IPS DF 19.7 (cell line): ENCODE results near the gene GPN2.
"Not testable (repeated sequence)": the region's sequence is repeated elsewhere in the genome, so short reads cannot be mapped to it uniquely, and the experiment has no call there.

Experiments used
- DNase-seq: peaks from one replicate; pipeline ENCODE4 v3.0.0-alpha.2; 2013; ENCODE audit warnings: low read depth, low spot score

The GPN2 gene

DNA sequence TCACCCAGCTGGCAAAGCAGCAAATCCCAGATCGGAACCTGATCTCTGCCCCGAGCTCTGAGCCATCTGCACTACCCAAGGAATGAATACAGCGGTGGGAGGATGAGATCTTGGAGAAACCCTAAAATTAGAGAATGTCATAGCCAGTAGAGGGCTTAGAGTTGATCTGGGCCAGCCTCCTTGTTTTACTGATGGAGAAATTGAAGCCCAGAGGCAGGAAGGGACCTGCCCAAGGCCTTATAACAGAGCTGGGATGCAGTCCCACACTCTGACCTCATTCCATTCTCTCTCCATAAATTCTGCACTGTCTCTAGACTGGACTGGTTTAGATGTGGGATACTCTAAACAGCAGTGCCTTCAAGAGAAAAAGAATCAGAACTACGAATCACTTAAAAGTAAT lies 31.9 kb downstream of the GPN2 start:
- no peak for DNase-seq

DNA sequence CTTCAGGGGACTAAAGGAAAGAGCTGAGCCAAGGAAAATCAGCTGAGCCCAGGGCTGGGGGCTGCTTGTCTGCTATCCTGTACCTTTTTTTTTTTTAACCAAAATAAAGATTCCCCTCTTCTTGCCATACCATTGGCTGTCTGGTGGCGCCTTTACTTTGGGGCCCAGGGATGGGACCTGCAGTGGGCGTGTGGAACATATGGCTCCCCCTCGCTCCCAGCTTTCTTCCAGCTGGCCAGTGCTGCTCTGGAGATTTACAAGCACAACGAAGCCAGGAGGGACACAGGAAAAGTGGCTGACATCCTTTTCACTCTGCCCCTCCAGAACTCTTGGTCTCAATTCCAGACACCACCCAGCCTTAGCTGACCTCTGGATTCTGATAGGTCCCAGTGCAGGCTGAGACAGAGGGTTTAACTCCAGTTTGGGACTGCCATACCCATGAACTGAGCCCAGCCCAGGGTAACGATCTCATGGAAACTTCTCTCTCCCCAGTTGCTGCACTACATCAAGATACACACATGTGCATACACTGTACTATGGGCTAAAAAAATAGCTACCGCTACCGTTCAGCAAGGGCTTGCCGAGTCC lies 32.5 kb downstream of the GPN2 start:
- no peak for DNase-seq

DNA sequence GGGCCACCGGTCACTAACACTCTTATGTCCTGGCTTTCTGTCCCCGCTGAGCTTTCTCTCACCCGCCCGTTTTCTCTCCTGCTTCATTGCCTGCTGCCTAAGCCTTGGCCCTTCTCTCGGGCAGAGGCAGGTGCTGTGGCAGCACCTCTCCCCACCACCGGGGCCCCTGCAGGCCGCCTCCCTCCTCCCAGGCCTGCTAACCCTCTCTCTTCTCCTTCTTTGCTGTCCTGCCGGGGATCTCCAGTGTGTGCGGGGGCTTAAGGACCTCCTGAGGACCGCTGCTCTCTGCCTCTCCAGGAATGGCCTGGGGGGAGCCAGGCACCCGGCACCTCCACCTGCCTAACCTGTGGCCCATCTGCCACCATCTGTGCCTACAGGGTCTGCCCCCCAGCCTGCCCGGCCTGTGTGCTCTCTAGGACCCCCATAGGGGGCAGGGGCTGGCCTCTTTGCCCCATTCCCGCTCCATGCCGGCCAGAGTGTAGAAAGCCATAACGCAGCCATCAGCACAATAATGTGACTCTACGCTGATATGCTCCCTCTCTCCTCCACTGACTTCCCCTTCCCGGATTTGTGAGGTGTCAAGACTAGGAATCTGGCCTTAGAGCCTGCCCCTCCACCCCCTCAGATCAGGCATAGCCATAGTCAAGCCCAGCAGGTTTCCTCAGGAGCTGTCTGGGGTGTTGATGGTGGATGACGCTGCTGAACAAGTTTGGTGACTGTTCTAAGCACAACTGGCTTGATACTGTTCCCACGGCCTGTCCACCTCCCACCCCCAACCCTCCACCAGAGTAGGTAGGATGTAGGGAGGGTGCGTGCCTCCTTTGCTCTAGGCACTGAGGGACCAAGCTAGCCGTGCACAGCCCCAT lies 33.2 kb downstream of the GPN2 start:
- DNase-seq: no peak

DNA sequence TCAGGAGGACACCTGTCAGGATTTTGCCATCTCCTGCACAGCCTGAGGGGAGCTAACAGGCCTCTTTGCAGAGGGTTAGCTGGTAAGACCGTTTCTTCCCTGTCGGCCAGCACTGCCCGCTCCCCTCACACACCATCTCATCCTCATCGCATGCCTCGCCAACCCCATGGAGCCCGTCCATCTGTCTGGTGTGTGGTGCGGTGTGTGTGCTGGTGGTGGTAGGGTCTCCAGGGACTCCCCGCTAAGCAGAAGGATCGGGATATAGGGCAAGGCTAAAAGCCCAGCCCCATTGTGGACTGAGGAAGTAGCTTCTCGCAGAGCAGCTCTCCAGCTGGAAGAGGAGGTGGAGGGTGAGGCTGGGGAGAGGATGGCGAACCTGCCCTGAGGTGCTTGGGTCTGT lies 33.9 kb downstream of the GPN2 start:
- no peak for DNase-seq

DNA sequence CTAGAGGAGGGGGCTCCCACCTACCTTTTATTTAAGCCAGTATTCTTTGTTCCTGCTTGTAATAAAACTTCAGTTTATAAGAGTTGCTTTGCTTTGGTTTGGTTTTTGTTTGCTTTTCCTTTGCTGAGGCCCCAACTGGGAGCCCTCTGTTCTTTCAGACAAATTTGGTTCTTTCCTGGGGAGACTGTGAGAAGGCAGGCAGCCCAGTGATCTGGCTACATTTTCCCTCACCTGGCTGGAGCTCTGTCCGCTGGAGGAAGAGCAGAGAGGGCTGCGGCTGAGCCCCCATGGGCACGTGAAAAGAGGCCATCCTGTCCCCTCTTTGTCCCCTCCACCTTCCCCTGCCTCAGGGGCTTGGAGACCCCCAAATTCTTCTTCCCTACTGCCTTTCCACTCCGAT lies 34.4 kb downstream of the GPN2 start:
- no peak for DNase-seq

DNA sequence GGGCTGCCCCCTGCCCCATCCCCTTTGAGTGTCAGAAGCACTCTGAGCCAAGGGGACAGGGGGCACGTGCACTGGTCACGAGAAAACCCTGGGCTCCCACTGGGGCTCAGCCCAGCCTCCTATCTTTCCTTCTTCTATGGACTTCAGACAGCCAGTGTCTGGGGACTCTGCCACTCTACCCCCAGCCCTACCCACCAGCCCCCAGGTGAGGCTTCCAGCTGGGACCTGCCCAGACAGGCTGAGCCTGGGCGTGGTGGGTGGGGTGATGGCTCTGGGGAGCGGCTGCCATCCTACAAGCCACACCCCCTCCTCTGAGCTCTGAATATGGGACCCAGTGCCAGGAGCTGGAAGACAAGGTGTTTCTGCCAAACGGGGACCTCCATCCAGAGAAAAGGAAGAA lies 35.2 kb downstream of the GPN2 start:
- DNase-seq: no peak

DNA sequence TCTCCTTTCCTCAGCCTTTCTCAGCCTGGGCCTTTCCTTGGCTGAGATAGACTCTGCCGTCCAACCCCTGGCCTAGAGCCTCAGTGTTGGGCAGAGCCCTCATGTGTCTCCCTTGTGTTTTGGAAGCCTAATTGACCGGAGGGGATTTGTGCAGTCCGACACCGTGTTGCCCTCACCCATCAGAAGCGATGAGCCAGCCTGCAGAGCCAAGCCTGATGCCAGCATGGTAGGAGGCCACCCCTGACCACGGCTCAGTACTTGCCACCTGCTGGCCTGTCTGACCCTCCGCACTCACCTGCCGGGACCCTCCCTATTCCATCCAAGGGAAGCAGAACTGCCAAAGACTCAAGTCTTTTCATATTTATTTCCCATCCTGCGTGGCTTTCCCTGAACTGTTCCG lies 36.5 kb downstream of the GPN2 start:
- no peak for DNase-seq

DNA sequence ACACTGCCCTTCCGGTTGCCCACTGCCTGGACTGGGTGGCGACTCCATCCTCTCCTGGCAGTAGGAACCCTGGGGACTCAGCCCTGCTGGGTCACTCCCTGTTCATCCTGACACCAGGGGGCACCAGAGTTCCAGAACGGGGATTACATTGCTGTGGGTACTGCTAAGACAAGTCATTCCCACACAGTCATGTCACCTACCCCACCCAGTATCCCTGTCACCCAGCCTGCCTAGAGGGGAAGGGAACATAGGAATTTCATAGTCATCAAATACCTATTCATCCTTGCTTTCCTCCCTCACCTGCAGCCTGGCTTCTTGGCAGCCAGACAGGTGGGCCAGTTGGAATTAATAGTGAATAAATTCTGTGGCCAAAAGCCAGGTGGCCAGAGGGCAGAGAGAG lies 36.9 kb downstream of the GPN2 start:
- no peak for DNase-seq

DNA sequence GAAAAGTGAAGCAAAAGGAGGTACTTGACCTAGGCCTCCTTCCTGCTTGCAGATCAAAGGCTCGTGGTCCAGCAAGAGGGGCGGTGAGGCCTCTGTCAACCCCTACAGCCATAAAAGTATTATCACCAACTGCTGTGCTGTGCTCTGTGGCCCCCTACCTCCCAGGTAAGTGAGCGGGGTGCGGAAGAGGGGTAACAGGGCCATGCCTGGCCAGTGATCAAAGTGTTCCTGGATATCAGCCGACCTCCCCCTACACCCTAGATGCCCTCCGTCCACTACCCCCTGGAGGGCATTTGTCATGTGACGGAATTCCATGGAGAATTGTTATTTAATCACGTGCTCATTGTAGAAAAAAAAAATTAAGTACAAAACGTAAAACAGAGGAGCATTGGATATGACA lies 37.4 kb downstream of the GPN2 start:
- DNase-seq: no peak

DNA sequence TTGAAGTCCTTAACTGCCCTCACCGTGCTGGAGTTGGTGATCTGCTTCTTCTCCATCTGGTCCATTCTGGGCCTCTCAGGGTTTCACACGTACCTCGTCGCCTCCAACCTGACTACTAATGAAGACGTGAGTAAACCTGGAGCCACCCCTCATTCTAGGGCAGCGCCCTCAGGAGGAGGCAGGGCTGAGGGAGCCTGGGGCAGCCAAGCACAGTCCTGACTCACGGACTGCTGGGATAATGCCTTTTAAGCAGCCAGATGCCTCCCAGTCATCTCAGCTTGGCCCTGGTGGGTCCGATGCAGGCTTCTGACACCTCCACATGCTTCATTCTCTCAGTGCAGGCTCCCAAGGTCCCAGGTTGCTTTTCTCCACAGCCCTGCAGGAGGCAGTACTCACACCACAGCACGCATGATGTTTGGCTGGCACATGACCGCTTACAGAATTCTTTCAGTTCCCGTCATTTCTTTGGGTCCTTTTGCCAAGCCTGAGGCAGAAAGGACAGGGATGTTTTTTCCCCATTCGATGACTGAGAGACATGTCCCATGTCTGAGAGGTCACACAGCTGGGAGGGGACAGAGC lies 38.9 kb downstream of the GPN2 start:
- no peak for DNase-seq

DNA sequence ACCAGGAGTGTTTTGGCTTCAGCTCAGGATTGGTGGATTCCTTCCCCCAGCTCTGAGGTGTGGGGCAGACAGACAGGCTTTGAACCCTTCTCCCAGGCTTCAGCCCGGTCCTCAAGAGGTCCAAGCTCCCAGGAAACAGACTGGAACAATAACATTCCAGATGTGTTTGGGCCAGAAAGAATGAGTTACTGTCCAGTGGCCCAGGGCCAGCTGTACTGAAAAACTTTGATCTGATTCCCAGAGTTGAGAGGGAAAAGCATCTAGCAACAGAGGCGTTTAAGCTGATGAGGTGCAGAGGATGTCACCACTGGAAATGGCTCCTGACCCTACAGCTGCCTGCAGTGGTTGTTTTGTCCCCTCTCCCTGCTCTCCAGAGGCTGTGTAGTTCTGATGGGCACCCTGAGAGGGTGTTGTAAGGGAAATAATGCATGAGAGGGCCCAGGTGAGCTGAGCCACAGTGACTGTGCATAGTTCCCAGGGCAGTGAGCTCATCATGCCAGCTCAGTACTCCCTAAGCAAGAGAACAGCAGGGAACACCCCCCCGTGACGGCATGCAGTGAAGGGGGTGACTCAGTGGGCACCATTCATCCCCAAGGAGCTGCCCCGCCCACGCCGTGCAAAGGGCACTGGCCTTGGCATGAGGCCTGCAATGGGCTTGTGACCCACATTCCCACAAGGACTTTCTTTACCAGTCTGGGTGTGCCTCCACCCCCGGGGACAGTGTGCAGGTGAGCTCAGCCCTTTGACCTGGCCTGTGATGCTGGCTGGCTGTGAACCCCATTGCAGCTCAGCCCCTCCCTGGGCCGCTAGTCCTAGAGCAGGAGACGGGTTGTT lies 40.9 kb downstream of the GPN2 start:
- no peak for DNase-seq

DNA sequence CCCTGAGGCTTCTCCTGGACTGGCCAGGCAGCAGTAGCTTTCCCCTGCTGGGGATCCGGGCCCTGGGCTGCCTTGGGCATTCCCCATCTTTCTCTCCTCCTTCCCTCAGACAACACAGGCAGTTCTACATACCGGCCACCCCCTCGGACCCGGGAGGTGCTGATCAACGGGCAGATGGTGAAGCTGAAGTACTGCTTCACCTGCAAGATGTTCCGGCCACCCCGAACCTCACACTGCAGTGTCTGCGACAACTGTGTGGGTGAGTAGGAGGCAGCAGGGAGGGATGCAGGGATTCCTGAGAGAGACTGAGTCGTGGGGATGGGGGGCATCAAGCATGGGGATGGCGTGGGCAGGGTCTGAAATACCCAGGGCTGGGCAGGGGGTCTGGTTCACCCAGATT lies 41.6 kb downstream of the GPN2 start:
- no peak for DNase-seq

DNA sequence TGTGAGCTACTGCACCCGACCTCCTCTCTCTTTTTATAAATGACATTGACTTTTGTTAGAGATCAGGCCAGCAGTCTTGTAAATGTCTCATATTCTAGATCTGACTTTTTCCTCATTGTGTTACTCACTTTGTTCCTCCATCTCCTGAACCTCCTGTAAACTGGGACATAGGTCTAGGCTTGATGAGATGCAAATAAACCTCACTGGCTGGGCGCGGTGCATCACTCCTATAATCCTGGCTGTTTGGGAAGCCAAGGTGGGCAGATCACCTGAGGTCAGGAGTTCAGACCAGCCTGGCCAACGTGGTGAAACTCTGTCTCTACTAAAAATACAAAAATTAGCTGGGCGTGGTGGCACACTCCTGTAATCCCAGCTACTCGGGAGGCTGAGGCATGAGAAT lies 42.3 kb downstream of the GPN2 start:
- not testable (repeated sequence) for DNase-seq

DNA sequence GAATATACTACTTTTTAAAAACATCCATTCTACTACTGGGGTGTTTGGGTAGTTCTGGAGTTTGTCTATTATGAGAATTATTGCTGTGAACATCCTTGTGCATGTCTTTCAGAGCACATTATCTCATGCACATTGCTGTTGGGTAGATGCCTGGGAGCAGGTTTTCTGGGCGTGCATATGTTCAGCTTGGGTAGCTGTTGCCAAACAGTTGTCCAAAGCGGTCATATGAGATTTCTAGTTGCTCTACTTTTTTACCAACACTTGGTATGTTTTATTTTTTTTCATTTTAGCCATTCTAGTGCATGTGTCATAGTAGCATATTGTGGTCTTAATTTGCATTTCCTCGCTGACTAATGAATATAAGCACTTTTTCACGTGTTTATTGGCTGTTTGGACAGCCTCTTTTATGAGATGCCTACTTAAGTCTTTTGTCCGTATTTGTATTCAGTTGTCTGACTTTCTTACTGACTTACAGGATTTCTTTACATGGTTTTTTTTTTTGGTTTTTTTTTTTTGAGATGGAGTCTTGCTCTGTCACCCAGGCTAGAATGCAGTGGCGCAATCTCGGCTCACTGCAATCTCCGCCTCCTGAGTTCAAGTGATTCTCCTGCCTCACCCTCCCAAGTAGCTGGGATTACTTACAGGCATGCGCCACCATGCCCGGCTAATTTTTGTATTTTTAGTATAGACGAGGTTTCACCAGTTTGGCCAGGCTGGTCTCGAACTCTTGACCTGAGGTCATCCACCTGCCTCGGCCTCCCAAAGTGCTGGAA lies 45.5 kb downstream of the GPN2 start:
- no peak for DNase-seq

DNA sequence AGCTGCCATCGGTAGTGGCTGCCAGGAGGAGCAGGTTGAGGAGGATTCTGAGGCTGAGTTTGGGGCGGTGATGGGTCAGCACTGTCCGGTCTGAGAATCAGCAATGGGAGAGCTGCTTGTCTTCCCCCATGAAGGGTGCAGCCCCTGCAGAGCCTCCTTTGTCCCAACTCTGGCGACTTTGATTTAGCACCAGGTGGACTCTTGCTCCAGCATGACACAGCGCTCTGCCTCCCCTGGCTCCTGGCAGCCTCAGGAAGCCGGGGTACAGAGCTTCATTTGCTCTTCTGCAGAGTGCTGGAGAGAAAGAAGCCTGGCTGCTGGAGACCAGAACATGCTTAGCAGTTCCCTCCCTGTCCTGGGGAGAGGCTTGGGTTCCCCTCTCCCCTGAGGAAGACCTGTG lies 50.3 kb downstream of the GPN2 start:
- DNase-seq: no peak

DNA sequence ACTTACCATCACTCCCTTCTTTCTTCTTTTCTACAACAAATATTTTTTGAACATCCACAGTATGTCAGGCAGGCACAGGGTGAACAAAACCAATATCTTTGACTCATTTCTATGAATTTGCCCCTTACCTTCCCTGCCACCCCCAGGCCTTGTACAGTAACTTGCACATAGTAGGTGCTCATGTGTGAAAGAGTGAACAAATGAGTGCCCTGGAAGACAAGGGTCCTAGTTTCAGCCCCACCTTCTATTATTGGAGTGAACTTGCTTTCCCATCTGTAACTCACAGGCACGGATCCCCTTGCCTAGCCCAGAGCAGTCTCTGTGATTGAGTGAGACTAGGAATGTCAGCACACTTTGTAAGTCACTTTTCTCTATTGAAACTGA lies 50.8 kb downstream of the GPN2 start:
- DNase-seq: no peak

DNA sequence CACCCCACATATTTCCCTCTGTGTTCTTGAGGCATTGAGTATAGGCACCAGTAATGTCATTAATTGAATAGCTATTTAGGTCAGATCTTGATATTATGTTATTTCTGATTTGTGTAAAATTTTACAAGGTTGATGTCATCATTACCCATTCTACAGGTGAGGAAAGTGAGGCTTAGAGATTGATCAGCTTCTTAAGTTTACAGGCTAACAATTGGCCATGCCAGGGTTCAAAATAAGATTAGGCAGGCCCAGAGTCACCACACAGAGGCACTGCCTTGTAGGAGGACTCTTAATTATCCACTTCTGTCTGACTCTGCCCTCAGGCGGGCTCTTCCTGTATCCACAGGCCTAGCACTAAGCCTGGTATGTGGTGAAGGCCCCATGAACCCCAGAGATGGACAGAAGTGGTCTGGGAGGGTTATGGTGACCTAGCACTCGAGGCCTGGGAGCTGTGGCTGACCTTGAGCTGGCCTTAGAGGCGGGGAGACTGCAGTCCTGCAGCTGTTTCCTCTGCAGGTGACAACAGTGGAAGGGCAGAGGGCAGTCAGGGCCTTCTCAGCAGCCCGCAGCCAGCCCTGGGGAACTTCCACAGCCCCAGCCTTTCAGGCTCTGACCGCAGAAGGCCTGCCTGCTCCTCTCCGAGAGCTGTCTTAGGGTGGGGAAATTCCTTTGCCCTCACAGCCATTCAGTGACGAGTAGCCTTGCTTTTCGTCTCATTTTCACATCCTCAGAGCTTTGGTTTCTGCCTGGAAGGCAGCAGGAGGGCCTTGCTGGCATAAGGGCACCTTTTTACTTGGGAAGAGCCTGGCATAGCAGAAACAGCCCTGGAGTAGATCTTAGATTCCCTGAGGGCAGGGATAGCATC lies 51.4 kb downstream of the GPN2 start:
- DNase-seq: no peak

DNA sequence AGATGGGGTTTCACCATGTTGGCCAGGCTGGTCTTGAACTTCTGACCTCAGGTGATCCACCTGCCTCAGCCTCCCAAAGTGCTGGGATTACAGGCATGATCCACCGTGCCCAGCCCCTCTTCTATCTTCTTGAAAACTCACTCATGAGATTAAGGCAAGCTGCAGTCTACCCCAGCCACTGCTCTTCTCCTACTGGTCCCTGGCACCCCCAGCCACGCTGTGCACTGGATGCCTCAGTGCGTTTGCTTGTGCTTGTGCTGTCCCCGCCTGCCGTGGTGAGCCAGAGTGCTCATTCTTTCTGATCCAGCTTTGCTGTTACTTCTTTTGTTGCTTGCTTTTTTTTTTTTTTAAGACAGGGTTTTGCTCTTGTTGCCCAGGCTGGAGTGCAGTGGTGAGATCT lies 52.4 kb downstream of the GPN2 start:
- not testable (repeated sequence) for DNase-seq

DNA sequence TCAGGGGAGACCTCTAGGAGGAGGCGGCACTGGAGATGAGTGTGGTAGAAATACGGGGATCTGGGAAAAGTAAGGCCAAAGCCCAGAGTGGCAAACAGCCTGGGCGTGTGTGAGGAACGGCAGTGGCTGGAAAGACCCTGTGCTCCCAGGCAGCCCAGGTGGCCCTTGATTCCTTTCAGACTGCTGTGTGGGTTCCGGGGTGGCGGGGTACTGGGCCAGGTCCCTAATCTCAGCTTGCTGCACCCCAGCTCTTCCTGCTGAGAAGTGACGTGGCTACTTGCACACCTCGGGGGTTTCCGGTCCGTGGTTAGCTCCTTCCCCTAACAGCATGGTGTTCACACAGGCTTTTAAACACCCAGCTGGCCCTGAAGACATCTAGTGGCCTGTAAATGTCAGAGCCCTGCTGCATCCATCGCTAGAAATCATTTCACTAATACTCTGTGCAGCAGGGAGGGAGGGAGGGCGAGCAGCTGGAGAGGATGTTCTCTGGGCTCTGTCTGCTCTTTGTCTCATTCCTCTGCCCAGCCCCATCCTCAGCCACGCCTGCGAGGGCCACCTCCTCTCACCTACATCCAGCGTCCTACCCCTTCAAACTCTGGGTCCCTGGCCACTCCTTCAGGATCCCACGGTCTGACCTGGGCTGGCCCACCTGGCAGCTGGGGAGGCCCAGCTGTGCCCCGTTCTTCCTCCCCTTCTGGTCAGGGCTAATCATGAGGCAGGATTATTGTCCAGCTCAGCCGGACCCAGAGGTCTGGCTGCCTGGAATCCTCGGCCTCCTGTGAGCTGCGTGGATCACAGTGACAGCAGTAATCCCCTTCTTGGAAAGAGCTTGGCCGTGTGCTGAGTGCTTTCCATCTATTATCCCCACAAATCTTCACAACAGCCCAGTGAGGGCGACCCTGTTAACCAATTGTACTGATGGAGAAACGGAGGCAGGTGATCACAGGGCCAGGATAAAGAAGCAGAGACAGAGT lies 56.4 kb downstream of the GPN2 start:
- no peak for DNase-seq
